GM19043 (cell line): Measurements from ENCODE around the gene CAPS.

Experiments
- ATAC-seq: cut with Tn5 transposase; IDR thresholded peaks from one replicate; pipeline ENCODE4 v1.9.1; 2021; ENCODE audit warnings: low read depth; ENCODE audit not compliant: unreplicated experiment

The CAPS gene

DNA sequence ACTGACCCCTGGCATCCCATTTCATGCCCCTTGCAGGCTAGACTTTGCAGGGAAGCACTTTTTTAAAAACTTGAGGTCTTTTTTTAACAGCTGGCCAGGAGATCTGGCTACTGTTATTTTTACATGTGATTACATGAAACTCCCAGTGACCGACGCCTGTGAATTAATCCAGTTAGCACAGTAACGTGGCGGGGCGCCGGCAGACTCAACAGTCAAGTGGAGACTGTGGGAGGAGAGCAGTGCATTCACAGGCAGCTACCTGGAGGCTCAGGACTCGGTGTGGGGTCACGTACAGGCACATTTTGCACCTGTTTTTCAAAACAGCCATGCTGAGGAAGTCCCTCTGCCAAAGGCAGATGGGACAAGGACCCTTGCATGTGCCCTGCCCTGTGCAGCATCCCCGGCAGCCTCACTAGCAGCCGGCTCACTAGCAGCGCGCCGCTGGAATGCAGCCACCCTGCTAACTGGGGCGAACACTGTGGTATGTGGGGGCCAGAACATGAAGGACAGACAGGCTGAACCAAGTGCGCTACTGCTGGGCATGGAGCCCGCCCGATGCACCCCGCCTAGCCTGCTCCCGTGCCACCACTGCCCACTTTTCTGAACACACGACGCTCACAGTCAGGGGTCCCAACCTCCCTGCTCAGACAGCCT lies 18.7 kb downstream of the CAPS start:
- no peak for ATAC-seq

DNA sequence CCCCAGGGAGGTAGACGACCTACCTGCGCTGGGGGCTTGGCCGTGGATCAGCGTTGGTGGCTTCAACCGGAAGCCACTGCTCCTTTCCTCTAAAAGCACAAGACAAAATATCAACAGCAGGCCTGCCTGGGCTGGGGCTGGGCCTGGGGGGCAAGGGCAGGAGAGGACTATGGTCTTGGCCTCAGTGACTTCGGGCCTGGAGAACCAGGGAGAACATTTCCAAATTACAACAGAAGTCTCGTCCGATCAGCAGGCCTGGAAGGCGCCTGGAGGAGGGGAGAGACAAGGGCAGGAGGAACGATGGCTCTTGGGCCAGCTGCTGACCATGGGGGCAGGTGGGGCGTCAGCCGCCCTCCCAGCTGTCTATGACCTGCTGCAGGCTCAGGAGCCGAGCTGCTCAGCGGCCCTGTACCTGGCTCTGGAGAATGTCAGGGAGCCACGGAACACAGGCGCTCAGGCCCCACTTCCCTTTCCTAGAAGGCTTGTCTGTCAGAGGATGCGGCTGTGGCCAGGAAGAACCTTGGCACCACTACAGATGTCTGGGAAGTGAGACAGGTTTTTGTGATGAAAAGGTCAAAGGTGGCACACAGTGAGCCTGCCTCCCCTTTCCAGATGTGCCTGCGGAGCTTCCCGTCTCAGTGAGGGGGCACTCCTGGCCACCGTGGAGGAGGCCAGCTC lies 19.5 kb downstream of the CAPS start:
- no peak for ATAC-seq

DNA sequence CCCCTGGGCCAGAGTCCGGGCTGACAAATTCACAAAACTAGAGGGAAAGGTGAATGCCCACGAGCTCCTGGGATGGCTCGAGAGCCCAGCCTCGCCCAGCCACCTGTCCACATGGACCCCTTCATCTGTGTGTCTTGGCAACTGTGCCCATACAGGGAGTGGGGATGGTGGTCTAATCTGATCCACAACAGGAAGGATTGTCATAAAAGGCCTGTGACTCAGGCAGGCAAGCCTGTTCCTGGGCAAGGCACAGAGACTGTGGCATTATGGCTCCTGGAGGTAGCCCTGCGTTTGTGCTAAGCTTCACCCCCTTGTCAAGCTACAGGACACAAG lies 20.0 kb downstream of the CAPS start:
- ATAC-seq = no peak

DNA sequence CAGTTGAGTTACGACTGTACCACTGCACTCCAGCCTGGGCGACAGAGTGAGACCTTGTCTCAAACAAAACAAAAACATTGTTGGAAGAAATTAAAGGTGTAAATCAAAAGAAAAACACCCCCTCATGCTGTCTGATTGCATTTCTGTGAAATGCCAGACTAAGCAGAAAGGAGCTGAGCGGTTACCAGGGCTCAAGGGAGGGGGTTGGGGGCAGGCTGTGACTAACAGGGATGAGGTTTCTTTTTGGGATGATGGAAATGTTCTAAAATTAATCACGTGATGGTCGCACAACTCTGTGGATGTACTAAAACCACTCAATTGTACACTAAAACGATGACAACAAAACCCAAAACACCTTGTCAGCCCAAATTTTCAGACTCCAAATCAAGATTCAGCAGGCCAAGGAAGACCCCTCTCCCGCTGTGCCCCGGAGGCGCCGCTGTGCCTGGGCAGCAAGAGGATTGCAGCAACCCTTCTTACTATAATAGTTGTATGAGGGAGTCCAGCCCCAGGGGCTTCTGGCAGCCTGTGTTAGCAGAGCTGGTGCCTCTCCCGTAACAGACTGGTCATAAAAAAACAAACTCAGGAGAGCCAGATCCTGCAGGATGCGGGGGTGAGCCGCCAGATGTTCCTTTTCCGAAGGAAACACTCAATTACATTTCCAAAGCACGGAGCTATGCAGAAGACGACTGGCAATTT lies 20.9 kb downstream of the CAPS start:
- no peak for ATAC-seq

DNA sequence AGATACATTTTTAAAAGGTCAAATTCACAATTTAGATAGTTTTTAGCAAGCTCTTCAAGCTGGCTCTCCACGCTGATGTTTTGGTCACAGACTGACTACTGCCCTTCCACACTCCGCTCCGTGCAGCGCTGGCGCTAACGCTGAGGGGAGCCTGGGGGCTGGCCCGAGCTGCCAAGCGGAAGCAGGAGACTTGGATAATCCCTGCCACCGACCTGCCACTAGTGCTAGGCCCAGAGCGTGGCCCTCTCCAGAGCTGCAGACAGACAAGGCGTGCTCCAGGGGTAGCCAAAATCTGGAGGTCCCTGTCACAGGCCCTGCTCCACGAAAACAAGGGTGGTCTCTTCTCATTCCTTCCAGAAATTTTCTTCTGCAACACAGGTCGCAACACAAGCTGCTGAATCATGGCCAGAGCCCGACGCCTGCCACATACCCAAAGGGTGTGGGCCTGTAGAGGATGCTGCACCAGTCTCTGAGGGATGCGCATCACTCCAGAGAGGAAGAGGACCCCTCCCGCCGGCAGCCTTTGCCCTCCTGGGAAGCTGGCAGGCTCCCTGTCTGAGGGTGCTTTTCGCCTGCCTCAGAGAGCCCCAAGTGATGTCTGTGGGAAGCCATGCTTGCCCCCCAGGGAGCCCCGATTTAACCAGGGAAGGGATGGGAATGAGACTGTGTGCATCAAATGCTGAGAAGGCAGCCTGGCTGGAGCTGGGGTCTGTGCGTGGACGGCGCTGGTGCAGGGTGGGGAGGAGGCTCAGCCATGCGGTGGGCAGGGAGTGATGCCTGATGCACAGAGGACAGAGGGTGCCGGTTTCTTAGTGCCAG lies 21.6 kb downstream of the CAPS start:
- ATAC-seq = no peak

DNA sequence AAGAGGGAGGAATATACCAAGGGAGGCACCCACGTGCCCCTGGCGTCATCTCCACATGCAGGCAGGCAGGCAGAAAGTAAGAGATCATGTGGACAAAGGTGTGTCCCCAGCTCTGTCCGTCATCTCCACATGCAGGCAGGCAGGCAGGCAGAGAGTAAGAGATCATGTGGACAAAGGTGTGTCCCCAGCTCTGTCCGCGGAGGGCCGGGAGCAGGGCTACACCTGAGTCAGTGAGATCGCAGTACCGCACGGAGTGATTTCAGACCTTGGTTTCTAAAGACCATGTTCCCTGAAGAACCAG lies 22.2 kb downstream of the CAPS start:
- ATAC-seq = no peak

DNA sequence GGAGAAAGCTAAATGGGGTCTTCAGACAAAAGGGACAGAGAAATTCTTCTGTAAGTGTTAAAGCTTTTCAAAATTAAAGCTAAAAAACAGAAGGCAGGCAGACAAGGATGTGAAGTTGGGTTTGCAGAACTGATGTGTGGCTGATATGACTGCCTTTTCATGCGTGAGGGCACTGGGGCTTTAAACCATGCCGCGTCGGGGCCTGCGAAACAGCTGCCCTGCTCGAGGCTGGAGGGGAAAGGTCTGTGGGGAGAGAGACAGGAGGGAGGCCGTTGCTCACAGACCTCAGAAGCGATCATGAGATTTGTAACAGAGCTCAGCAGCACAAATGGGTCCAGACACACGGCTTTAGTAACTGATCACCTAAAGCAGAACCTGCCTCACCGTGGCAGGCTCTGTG lies 23.5 kb downstream of the CAPS start:
- ATAC-seq = no peak

DNA sequence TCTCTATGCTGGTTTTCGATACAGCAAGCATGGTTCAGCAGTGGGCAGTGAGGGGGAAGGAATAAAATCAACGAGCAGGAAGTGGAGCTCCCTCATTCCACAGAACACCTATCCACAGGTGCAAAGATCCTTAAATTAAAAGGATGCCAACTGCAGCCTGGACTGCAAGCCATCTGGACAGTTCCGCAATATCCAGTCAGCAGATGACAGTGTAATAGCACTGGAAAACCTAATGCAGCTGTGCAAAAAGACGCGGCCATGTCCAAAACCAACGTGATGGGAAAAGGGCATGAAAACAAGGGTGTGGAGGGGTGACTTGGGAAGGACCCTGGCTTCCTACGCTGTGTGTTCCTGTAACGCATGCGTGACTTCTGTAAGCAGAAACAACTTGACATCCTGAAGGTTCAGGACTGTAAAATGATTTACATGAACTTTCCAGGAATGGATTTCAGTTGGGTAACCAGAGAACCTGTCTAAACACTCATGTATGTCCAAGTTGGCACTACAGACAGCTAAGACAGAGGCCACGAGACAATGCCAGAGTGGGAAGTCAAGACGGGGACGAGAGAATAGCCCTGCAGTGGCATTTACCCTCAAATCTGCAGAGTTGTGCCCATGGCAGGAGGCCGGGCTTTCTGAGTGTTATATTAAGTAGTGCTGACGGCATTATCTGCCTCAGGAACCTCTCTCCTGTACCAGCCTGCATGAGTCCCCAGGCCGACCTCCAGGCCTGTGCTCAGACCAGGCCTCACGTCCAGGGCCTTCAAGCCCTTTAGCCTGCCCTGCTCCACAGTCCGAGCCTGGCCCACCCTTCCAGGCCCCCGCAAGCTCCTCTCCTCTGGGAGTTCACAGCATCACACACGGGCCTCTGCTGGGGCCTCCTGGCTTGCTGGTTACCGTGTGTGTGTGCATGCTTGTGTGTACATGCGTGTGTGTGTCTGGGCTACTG lies 26.5 kb downstream of the CAPS start:
- ATAC-seq = no peak

DNA sequence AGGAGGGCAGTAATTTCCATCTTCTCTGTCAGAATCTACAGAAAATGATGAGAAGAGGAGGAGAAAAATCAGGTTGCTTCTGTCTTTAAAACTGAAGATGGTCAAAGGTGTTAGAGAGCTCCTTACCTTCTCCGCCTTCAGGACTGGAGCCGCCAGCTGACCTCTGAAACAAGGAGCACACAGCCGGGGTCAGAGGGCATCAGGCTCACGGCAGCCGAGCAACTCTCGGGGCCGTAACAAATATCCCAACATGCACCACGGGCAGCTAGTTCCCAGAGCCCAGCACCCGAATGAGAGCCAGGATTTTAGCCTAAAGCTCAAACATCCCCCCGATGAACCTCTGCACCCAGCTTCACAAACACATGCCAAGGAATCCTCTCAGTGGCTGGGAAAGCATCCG lies 27.6 kb downstream of the CAPS start:
- ATAC-seq = no peak

DNA sequence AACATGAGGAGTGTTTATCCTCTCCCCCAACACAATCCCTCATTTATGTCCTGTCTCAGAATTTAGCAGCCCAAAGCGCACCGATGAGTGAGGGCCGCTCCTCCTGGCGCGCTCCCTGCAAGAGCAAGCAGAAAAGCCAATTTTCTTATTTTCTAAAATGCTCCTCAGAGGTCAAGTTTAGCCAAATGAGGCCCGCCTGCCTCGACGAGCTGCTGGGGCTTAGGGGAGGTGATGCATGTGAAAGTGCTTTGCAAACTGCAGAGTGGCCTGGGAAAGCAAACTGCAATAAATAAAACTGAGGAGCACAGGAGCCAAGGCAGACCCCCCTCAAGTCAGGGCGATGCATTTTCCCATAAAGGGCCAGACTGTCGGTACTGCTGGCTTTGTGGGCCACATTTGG lies 29.0 kb downstream of the CAPS start:
- ATAC-seq = no peak

DNA sequence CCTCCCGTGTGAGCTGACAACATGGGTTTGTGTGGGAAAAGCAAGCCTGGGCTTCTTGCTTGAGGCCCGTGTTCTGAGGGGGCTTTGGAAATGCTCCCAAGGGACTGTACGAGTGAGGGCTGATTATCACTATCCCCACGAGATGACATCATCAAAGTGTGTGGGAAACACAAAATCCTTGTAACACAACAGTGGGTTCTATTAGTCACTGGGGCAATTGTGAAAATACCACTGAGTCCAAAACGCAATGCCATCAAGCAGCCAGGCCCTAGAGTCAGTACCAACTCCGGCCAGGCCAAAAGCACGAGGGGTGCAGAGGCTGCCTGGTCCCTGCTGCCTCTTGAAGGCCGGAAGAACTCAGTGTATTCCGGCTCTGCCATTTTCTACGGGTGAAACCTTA lies 29.6 kb downstream of the CAPS start:
- no peak for ATAC-seq

DNA sequence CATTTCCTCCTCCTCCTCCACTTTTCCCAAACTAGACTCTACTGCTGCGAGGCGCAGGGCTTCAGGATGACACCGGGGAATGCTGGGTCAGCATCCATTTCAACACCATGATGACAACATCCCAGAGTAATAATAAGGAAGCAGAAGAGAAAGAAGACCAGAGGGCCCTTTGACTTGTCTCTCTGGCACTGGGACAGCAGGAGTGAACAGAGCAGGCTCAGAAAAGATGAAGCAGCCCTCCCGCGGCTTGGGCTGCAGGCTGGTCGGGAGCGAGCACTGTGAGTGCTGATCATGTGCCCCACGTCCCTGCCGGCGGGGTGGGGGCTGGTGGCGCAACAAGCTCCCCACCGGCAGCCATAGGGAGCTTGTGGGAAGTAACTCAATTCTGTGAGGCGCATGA lies 33.4 kb downstream of the CAPS start:
- no peak for ATAC-seq

DNA sequence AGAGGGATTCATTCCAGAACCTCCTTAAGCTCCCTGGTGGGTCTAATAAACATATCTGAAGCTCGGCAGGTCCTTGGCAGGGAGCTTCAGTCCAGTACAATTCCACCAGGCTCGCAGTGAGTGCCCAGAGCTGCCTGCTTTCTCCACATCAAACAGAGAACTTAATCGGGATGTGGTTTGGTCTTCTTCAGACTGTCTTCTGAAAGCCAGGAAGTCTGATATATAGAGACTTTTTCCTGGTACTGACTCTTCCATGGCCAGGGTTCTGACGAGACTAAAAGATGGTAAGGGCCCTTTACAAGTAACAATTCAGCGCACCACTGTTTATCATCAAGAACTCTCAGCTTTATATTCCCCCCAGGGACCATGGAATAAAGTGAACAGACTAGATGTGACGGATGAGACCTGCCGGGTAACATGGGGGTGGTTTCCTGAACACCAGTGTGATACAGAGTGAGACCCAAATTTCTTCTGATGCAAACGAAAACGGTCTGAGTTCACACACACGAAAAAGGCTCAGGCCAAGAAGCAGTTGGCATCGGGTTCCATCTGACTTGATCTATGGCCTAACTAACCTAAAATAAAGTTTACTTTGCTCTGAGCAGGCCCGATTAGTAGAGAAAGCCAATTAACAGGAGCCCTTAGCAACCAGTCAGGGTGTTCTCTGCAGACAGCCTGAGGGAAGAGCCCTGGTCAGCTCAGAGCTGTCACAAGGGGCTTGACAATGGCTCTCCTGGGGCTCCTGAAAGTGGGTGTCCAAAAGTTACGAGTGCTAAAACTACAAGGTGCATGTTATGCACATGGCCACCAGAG lies 34.9 kb downstream of the CAPS start:
- no peak for ATAC-seq

DNA sequence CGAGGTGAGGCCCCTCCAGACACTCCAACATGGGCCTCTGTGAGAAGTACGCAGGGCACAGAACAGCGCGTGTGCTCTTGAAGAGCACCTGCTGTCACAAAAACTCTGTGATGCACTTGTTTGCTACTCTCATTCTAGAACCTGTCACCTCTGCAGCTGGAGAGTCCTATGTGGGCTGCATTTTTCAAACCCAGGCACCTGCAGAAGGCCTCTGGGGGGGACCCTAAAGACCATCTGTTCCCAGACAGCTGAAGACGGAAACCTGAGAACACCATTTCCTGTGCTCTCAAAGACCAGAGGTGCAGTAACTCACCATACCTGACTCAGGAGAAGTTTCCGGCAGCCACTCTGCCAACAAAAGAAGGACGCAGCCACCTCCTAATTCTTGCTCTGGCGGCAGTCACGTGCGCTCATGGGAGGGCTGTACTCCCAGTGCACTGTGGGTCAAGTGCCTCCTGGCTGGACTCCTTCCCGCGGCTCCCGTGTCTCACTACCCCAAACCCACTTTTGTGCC lies 35.8 kb downstream of the CAPS start:
- ATAC-seq = no peak

DNA sequence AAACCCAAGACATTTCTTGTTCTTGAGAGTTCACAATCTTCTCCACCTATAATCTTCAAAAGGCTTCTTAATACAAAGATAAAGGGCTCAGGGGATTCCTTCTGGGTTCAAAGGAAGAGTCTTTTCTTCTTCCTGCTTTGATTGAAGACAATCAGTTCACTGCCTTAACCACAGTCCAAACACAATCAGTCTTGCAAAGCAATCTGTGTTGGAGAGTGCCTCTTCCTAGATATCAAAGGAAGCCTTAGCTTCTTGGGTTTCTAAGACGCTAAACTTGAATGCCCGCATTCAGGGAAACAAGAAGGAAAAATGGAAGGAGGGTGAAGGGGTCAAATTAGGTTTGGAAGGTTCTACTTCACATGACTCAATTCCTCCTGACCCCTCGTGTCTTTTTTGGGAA lies 36.7 kb downstream of the CAPS start:
- no peak for ATAC-seq

DNA sequence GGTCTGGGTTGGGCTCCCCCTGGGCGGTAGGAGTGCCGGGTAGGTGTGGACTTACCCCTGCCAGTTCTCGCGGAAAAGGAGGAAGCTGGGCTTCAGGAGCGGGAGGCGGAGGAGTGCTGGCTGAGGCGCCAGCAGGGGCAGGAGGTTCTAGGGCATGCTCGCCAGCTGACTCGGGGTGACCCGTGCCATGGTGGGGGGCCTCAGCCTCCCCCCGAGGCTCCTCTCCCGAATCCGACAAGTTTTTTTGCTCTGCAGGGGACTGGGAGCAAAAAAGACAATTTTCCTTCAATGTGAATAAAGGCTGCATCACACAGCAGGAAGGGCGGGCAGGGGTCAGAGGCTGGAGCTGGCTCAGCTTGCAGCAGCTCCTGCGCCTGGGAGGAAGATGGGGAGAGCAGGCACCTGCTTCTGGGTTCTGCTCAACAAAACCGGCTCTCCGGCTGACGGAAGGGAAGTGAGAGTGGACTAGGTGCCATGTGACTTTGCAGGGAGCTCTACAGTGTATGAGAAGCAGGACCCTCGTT lies 37.3 kb downstream of the CAPS start:
- ATAC-seq = no peak

DNA sequence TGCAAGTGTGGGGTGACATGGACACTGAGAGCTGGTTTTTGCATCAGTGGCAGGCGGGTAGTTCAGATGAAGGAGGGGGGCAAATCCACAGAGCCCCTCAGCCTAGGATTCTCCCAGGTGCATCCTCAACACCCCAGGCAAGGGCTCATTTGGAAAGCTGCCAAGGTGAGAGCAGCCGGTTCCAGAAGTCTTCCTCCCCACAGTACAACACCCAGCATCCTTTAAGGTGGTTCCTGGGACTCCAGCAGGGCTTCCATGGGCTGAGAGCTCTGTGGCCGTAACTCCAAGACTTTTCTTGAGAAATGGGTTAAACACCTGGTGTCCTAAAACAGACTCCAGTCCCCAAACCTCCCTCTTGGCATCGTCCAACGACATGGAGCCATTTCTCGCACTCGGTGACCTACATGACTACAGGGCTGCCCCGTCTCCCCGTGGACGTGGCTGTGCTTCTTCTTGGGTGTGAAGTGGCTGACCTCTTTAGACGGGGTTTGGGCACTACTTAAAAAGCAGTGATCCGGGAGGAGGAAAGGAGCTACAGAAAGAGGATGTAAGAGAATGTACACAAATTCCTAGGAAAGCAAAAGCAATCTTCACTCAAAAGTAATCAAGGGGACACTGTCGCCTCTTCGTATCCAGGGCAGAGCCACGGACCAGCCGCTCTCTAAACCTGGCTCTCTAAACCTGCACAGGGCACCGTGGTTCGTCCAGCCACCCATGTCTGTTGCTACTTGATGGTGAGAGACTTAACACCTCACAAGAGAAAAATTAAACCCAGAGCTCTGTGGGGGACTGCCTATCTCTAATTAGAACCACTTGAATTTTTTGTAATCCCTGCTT lies 38.4 kb downstream of the CAPS start:
- no peak for ATAC-seq

DNA sequence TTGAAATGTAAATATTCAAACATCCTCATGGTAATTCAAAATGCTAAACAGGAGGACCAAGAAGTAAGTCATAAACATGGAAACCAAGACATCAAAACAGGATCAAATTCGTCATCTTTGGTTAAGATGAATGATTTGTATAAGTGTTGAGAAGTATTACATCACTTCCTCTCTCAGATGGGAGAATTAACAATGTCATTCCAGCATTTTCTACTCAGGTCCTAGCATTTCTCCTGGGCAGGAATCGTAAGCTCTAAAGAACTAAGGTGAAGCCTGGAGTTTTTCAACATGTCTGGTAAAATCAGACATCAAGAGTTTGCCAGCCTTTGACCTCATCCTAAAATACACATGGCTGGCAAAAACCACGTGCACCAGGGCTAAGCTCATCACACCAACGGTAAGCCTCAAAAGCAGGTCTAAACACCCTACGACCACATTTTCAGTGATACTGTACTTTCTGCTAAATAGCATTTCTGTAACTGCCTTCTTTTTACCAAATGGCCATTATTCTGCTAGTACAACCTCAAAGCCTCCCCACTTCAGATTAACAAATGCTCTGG lies 39.1 kb downstream of the CAPS start:
- no peak for ATAC-seq
